Muscle of arm (tissue), 12 donors: ENCODE data around the gene WNT9B. TPM values are rescaled to one million over a fixed set of nuclear protein-coding genes. Genes with fewer than 3 reads are reported as not detected.
"Not testable (repeated sequence)": the region's sequence is repeated elsewhere in the genome, so short reads cannot be mapped to it uniquely, and the experiment has no call there.

Experiments
- DNase-seq: peaks from one replicate; pipeline ENCODE4 v3.0.0-alpha.2; 2013
- polyA plus RNA-seq, 12 donors: library from polyadenylated mRNA; unstranded; fragments of 120-200 nt; gene quantifications; one replicate each; pipeline ENCODE4 v1.2.1, GENCODE V29; 2013; ENCODE audit not compliant: insufficient read length in 12 of 12

WNT9B gene
- polyA plus RNA-seq, 12 donors: 0.05 to 0.26 (median 0.13) TPM; not detected in 6

DNA sequence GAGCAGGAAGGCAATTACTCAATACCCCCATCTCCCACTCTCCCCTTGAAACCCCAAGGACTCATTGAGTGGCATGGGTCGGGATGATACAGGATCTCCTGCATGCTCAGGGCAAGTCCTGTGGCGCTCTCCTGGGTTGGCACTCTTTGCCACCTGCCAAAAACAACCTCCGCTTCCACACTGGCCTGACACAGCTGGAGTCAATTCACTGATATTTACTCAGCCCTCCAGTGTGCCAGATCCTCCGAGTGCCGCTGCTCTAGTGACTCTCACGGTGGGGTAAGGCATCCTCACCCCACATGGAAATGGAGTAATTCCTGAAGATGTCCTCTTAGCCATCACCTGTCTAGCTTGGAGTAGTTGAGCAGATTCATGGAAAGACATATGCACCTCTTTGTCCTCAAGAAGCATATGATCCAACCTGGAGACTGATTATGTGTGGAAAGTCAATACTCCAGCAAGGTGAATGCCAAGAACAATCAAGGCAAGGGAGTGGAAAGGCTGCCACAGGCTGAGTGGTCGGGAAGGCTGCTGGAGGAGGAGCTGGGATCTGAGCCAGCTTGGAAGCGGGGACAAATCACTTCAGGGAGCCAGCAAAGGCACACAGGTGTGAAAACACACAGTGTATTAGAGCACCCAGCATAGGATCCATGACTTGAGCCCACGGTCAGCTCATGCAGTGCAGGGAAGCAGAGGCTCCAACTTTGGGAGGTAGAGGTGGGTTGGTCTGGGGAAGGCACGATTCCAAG lies 59.0 kb downstream of the WNT9B start:
- no peak for DNase-seq

GRCh38 chr17:46911311-46911710 lies 59.9 kb downstream of the WNT9B start:
- DNase-seq: no peak

DNA sequence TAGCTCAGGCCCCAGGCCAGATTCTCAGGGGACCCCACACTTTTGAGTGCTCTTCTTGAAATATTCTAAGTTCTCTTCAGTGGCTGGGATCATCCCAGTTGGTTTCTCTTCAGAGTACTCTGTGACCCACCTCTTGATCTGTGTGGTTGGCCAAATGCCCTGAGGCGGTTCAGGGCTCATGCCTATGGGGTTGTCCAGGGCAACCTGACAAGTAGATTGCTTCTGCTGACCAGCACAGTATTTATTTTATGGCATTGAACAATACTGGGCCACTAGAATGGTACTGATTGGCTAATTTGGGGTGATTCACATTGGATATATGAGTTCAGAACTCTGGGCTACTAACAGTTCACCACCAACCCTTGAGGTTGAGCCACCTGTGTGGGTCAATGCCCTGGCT lies 64.2 kb downstream of the WNT9B start:
- DNase-seq: no peak

- no peak for DNase-seq
These were observed 64.8 kb downstream of the WNT9B start for GRCh38 chr17:46916211-46916610.

DNA sequence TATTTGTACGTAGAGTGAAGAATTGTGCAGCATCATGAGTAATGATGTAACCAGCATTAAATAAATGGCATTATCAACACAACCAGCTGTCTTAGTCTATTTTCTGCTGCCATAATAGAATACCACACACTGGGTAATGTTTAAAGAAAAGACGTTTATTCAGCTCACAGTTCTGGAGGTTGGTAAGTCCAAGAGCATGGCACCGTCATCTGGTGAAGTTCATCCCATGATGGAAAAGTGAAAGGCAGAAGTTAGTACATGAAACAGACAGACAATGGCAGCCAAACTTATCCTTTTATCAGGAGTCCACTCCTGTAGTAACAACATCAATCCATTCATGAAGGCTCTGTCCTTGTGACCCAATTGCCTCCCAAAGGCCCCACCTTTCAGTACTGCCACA lies 65.2 kb downstream of the WNT9B start:
- DNase-seq: no peak

DNA sequence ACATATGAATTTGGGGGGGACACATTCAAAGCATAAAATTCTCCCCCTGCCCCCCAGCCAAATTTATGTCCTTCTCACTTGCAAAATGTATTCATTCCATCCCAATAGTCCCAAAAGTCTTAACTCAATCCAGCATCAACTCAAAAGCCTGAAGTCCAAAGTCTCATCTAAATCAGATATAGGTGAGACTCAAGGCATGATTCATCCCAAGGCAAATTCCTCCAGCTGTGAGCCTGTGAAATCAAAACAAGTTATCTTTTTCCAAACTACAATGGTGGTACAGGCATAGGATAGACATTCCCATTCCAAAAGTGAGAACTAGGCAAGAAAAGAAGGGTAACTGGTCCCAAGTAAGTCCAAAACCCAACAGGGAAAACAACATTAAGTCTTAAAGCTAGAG lies 65.7 kb downstream of the WNT9B start:
- no peak for DNase-seq

- DNase-seq: no peak
These were observed 66.1 kb downstream of the WNT9B start for GRCh38 chr17:46917516-46917915.

- DNase-seq: not testable (repeated sequence)
These were observed 70.6 kb downstream of the WNT9B start for GRCh38 chr17:46921962-46922361.

DNA sequence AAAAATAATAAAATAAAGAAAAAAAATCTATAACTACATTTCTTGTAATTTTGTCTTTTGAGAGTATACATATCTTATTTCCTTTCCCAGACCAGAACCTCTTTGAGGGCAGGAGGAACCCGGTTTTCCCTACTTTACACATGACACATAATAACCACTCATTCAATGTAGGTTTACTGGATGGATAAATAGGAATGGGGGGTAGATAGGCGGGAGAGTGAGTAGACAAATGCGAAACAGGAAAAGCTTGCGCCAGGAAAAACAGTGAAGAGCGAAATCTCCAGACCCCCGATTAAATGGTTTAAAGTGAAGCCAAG lies 71.1 kb downstream of the WNT9B start:
- no peak for DNase-seq

GRCh38 chr17:46922804-46923635 lies 71.6 kb downstream of the WNT9B start, which contains the start of gene GOSR2:
Gene GOSR2, plus strand, starts transcription at chr17:46923160. Its CDS starts 33 bp downstream, at chr17:46923193.
- DNase-seq: peak; percentile 96

DNA sequence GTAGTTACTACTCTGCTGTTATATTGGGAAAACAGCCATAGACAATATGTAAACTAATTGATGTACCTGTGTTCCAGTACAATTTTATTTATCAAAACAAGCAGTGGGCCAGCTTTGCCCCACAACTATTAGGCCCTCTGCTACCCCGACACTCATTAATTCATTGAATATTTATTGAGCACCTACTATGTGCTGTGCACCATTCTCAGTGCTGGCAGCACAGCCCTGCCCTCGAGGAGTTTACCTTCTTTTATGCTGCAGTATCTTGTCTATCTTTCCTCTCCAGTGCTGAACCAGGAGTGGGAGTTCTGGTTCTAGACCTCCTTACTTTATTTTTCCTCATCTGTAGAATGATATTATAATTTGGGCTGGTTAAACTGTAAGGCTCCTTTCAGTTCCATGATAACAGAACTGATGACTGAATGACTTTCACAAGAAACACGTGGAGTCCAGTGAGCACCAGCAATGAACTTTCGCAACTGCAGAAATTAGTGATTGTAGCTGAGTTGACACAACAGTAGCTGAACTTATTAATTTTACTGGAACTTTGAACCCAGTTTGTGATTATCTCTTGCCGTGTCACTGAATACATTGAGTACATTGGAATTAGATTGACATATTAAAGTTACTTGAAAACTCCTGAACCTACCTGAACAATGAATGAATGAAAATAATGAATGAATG lies 73.9 kb downstream of the WNT9B start:
- DNase-seq: no peak

- no peak for DNase-seq
These were observed 77.3 kb downstream of the WNT9B start for GRCh38 chr17:46928467-46929261.

- DNase-seq: no peak
These were observed 78.0 kb downstream of the WNT9B start for GRCh38 chr17:46929413-46929812.

- DNase-seq: no peak
These were observed 78.7 kb downstream of the WNT9B start for GRCh38 chr17:46930051-46930450.

- DNase-seq: no peak
These were observed 80.2 kb downstream of the WNT9B start for GRCh38 chr17:46931596-46931995.

DNA sequence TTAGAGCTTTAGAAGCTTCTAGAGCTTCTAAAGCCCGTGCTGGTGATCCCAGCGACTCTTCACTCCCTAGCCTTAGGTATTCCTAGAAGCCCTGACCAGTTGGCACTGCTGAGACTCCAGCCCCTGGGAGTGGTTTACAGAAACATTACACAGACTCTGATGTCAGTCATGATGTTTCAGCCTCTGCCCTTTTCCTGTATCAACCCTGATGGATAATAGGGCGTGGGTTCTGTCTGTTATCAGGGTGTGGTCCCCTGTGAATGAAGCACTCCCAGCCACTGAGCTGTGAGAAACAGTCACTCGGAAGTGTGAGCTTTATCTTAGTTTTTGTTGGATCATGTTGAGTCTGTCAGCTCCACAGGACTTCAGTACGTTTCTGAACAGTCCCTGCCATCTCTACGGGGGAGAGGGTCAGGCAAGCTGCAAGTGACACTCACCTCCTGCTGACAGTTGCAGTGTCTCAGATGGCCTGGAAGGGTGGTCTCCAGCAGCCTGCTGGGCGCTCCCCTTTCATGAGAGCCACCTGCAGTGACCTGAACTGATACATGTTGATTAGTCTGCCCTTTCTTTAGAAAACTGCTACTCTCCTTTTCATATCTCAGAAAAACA lies 84.4 kb downstream of the WNT9B start:
- no peak for DNase-seq

Other genes starting within 250 kb of the WNT9B start
- 10 to 100 TPM in 2 of 12 donors, 1 to 10 TPM in 9, not detected in 1; 2.3 to 26.7 (median 3.0) TPM for gene WNT3, start 32.9 kb upstream of the WNT9B start, polyA plus RNA-seq
- gene GOSR2, start 71.6 kb downstream of the WNT9B start, polyA plus RNA-seq: 10 to 100 TPM in 11 of 12 donors, not detected in 1; 25.5 to 42.6 (median 34.8) TPM
- under 1 TPM in 6 of 12 donors, not detected in 6; 0.14 to 0.58 (median 0.20) TPM for gene RPRML, start 127.7 kb downstream of the WNT9B start, polyA plus RNA-seq